SW 1271 (cell line): Measurements from ENCODE around the gene TECPR2.
"Not testable (repeated sequence)": the region's sequence is repeated elsewhere in the genome, so short reads cannot be mapped to it uniquely, and the experiment has no call there.

ENCODE experiments used
- DNase-seq, 2 experiments: peaks; one replicate each; lab custom pipeline; 2025; lab: John Stamatoyannopoulos, UW

The TECPR2 gene

GRCh38 chr14:102509746-102510615 is 147.2 kb downstream of the TECPR2 start, which contains the start of gene ANKRD9:
ANKRD9 (minus strand) TSS chr14:102509776; CDS start chr14:102507889, 1,887 bp downstream.
- peak; percentile 43 to 89 for DNase-seq

- no peak for DNase-seq
Measured at GRCh38 chr14:102510616-102511520, 148.1 kb downstream of the TECPR2 start.

- DNase-seq = no peak
Measured at GRCh38 chr14:102511538-102511937, 148.8 kb downstream of the TECPR2 start.

GRCh38 chr14:102512793-102513300 is 150.1 kb downstream of the TECPR2 start:
- no peak for DNase-seq

GRCh38 chr14:102513899-102514772 is 151.4 kb downstream of the TECPR2 start:
- DNase-seq = no peak

GRCh38 chr14:102514987-102515733 is 152.4 kb downstream of the TECPR2 start:
- DNase-seq = no peak

GRCh38 chr14:102516531-102517391 is 154.0 kb downstream of the TECPR2 start:
- DNase-seq = peak in 1 of 2 experiments; percentile 28

GRCh38 chr14:102517392-102518062 is 154.8 kb downstream of the TECPR2 start:
- DNase-seq = no peak

- no peak for DNase-seq
Measured at GRCh38 chr14:102518063-102518648, 155.4 kb downstream of the TECPR2 start.

GRCh38 chr14:102519709-102520108 is 157.0 kb downstream of the TECPR2 start:
- DNase-seq = not testable (repeated sequence)

- no peak for DNase-seq
Measured at GRCh38 chr14:102523200-102523568, 160.4 kb downstream of the TECPR2 start.

GRCh38 chr14:102523569-102524450 is 161.1 kb downstream of the TECPR2 start:
- no peak for DNase-seq

GRCh38 chr14:102524451-102525218 is 161.9 kb downstream of the TECPR2 start:
- DNase-seq = peak; percentile 89 to 94

GRCh38 chr14:102525219-102525928 is 162.6 kb downstream of the TECPR2 start:
- peak in 1 of 2 experiments; percentile 51 for DNase-seq

- DNase-seq = no peak
Measured at GRCh38 chr14:102525929-102526497, 163.3 kb downstream of the TECPR2 start.
